SK-N-MC (cell line): ENCODE measurements around the gene KLRF2.

Experiments used
- EZH2 ChIP-seq: fragments of 200-600 bp; sonication (generic); IDR thresholded peaks from one replicate; pipeline ENCODE4 v1.6.1; 2017; ENCODE audit warnings: antibody characterized with exemption
- POLR2AphosphoS5 ChIP-seq: IDR thresholded peaks from 2 replicates; pipeline ENCODE4 v1.6.1; 2012; ENCODE audit warnings: mild to moderate bottlenecking, low read depth, low read length, borderline replicate concordance

DNA sequence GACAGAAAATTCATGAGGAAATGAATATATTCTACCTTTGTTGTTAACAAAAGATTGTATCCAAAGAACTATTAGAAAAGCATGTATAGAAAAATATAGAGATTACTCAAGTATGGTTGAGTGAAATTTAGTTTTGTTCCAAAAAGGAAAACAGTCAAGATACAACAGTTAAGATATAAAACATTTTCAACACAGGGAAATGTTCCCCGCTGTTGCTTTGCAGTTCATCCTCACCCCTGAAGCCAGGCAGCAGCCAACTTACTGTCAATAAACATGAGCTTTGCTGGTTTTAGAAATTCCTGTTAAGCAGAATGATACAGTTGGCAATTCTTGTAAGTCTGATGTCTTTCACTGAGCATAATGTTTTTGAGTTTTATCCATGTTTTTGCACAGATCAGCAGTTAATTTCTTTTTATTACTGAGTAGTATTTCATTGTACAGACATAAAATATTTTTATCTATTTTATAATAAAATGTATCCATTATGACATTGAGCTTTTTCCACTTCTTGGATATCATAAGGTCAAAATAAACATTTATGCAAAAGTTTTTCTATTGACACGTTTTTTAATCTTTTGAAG is 10.9 kb upstream of the KLRF2 start:
- TF ChIP-seq EZH2 (no peak), POLR2AphosphoS5 (no peak)
